Natural killer cell (primary cell): Measurements from ENCODE around the gene TMTC2. TPM values are rescaled to one million over a fixed set of nuclear protein-coding genes. Genes with fewer than 3 reads are reported as not detected.
"Not testable (repeated sequence)": the region's sequence is repeated elsewhere in the genome, so short reads cannot be mapped to it uniquely, and the experiment has no call there.

ENCODE experiments used
- ATAC-seq, 3 donors: fragments of 150-1000 bp in 2 of 3; fragments of 200-7000 bp in 1 of 3; cut with Tn5 transposase; 1 replicate in 1 of 3; 2 replicates in 2 of 3; pipeline ENCODE4 v1.10.0; 2021; ENCODE audit warnings: mild to moderate bottlenecking in 2 of 3, moderate library complexity in 2 of 3
- DNase-seq, 2 donors: peaks; one replicate each; pipeline versions ENCODE4 v3.0.0 to v3.0.0-alpha.2; 2013 to 2021; ENCODE audit warnings: mixed read lengths in 1 of 2
- H3K27ac ChIP-seq: one replicate; pipeline ENCODE4 v1.5.1; 2013; ENCODE audit warnings: mild to moderate bottlenecking, low read length
- H3K27me3 ChIP-seq: one replicate; pipeline ENCODE4 v1.6.1; 2013; ENCODE audit warnings: low read length; ENCODE audit not compliant: control insufficient read depth, insufficient read depth
- H3K36me3 ChIP-seq: one replicate; pipeline ENCODE4 v1.6.1; 2013; ENCODE audit warnings: low read length; ENCODE audit not compliant: control insufficient read depth, insufficient read depth
- H3K4me1 ChIP-seq: one replicate; pipeline ENCODE4 v1.6.1; 2013; ENCODE audit warnings: low read length; ENCODE audit not compliant: control insufficient read depth, insufficient read depth
- H3K4me3 ChIP-seq: one replicate; pipeline ENCODE4 v1.5.1; 2013; ENCODE audit warnings: low read length
- H3K9me3 ChIP-seq: one replicate; pipeline ENCODE4 v1.6.1; 2013; ENCODE audit warnings: low read length; ENCODE audit not compliant: control insufficient read depth, insufficient read depth
- H3K27ac Mint-ChIP-seq, 2 donors: one replicate each; pipeline ENCODE4 v1.8.0; 2022; ENCODE audit warnings: mild to moderate bottlenecking in 2 of 2, mixed read lengths in 2 of 2, moderate library complexity in 1 of 2
- H3K27me3 Mint-ChIP-seq, 2 donors: one replicate each; pipeline ENCODE4 v1.8.0; 2022; ENCODE audit warnings: low read depth in 2 of 2, mixed read lengths in 2 of 2
- H3K36me3 Mint-ChIP-seq: one replicate; pipeline ENCODE4 v1.8.0; 2022; ENCODE audit warnings: mixed read lengths
- H3K4me1 Mint-ChIP-seq, 2 donors: one replicate each; pipeline ENCODE4 v1.8.0; 2022; ENCODE audit warnings: mixed read lengths in 2 of 2
- H3K4me3 Mint-ChIP-seq: one replicate; pipeline ENCODE4 v1.8.0; 2022; ENCODE audit warnings: mild to moderate bottlenecking, moderate library complexity, mixed read lengths
- H3K9me3 Mint-ChIP-seq, 2 donors: one replicate each; pipeline ENCODE4 v1.8.0; 2022; ENCODE audit warnings: mixed read lengths in 2 of 2
- WGBS: methylation state at CpG from one replicate; pipeline ENCODE4 v1.1.7; 2013; ENCODE audit warnings: missing lambda C conversion rate; ENCODE audit not compliant: insufficient coverage; 5-methylcytosine and 5-hydroxymethylcytosine counted together
- intact Hi-C: fragments of 100-400 bp; cut with micrococcal nuclease; formaldehyde crosslinking; loops from one replicate; pipeline ENCODE4 v1.14.2; 2022
- total RNA-seq, 4 donors: library from RNA; stranded (reverse); fragments of 120-200 nt in 1 of 4; gene quantifications; one replicate each; pipeline versions ENCODE4 v1.2.3 to v1.2.4, GENCODE V29; 2013 to 2022
- TF ChIP-seq, protein P1 (sequence below): fragments of 200-600 bp; IDR thresholded peaks from one replicate; pipeline ENCODE4 v1.8.0; 2022; ENCODE audit warnings: antibody characterized with exemption

The TMTC2 gene
- total RNA-seq, 3 donors from 2014 or later (not counting 1 experiment from before 2014, with no cell fraction given) = 1.4 to 2.3 (median 1.6) TPM

DNA sequence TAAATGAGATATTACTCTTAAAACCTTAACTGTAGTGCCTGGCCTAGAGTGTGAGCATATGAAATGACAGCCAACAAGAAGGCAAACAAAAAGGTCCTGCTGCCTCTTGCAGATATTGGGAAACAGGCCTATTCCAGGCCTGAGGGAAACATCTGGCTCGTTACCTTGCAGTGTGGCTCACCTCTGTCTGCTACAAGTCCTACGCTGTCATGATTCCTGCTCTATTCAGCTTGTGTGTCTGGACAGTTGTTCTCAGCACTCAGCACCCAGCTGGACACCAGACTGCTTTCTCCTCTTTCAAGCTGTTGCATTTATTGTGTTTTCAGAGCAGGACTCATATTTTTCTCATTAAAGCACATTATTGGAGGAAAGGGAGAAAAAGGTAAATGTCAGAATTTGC, 113.5 kb downstream of the TMTC2 start:
- no peaks in the 10 kb centered on the region for H3K4me1 Mint-ChIP-seq
- intact Hi-C loops = no loop called here
- ATAC-seq (no peak), DNase-seq (no peak)
- Histone ChIP-seq H3K9me3 (no peaks in the 10 kb centered on the region), H3K36me3 (no peaks in the 10 kb centered on the region), H3K4me1 (no peaks in the 10 kb centered on the region), H3K27me3 (no peaks in the 10 kb centered on the region), H3K27ac (no peak overlapping the region), H3K4me3 (no peak overlapping the region)
- H3K4me3 Mint-ChIP-seq = no peak overlapping the region
- TF ChIP-seq, protein P1, sequence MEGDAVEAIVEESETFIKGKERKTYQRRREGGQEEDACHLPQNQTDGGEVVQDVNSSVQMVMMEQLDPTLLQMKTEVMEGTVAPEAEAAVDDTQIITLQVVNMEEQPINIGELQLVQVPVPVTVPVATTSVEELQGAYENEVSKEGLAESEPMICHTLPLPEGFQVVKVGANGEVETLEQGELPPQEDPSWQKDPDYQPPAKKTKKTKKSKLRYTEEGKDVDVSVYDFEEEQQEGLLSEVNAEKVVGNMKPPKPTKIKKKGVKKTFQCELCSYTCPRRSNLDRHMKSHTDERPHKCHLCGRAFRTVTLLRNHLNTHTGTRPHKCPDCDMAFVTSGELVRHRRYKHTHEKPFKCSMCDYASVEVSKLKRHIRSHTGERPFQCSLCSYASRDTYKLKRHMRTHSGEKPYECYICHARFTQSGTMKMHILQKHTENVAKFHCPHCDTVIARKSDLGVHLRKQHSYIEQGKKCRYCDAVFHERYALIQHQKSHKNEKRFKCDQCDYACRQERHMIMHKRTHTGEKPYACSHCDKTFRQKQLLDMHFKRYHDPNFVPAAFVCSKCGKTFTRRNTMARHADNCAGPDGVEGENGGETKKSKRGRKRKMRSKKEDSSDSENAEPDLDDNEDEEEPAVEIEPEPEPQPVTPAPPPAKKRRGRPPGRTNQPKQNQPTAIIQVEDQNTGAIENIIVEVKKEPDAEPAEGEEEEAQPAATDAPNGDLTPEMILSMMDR = no peak
- H3K27me3 Mint-ChIP-seq = no peaks in the 10 kb centered on the region
- H3K36me3 Mint-ChIP-seq = no peaks in the 10 kb centered on the region
- no peak overlapping the region for H3K27ac Mint-ChIP-seq
- H3K9me3 Mint-ChIP-seq = peaks cover 0 to 5% of the 10 kb centered on the region in 2 donors
- 90% methylated on average over 2 of the region's 2 CpGs for WGBS

DNA sequence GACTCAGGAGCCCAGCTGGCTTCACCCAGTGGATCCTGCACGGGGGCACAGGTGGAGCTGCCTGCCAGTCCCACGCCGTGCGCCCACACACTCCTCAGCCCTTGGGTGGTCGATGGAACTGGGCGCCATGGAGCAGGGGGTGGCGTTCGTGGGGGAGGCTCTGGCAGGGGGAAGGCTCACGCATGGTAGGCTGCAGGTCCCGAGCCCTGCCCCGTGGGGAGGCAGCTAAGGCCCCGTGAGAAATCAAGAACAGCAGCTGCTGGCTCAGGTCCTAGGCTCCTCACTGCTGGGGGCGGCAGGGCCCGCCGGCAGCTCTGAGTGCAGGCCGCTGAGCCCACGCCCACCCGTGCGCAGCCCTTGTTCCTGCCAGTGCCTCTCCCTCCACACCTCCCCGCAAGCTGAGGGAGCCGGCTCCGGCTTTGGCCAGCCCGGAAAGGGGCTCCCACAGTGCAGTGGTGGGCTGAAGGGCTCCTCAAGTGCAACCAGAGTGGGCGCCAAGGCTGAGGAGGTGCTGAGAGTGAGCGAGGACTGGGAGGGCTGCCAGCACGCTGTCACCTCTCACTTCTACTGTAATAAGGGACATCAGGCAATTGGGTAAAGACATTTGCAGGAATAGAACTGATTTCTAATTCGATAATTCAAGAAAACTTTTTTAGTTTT, 115.4 kb downstream of the TMTC2 start:
- Histone ChIP-seq H3K4me1 (no peaks in the 10 kb centered on the region), H3K27ac (no peak overlapping the region), H3K27me3 (no peaks in the 10 kb centered on the region), H3K4me3 (no peak overlapping the region), H3K36me3 (no peaks in the 10 kb centered on the region), H3K9me3 (no peaks in the 10 kb centered on the region)
- intact Hi-C loops = no loop called here
- TF ChIP-seq, protein P1 = no peak
- ATAC-seq (no peak), DNase-seq (no peak)
- H3K27me3 Mint-ChIP-seq = no peaks in the 10 kb centered on the region
- H3K4me1 Mint-ChIP-seq = no peaks in the 10 kb centered on the region
- WGBS = 94% methylated on average over 25 of the region's 27 CpGs
- no peak overlapping the region for H3K27ac Mint-ChIP-seq
- H3K36me3 Mint-ChIP-seq = no peaks in the 10 kb centered on the region
- H3K9me3 Mint-ChIP-seq = peaks cover 0 to 5% of the 10 kb centered on the region in 2 donors
- H3K4me3 Mint-ChIP-seq = no peak overlapping the region

DNA sequence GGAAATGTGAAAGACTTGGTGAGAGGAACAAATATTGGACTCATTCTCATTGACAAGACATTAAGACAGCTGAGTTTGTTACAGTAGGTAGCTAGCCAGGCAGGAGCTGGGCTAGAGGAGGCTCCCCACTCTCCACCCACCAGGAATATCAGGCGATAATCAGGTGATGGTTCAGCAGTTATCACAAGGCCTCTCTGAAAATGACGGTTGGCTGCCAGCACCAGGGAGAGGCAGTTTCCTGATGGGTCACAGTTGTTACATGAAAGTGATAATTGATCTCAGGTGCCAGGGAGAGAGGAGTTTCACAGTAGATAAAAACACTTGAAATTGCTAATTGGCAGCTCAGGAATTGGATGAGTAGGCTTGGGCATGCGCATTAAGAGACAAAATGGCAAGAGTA, 116.5 kb downstream of the TMTC2 start:
- no peak overlapping the region for H3K27ac ChIP-seq
- no peaks in the 10 kb centered on the region for H3K4me1 Mint-ChIP-seq
- no peaks in the 10 kb centered on the region for H3K27me3 ChIP-seq
- intact Hi-C loops = no loop called here
- TF ChIP-seq, protein P1 = no peak
- DNase-seq (no peak), ATAC-seq (no peak)
- no peak overlapping the region for H3K27ac Mint-ChIP-seq
- no peaks in the 10 kb centered on the region for H3K9me3 ChIP-seq
- H3K36me3 ChIP-seq = no peaks in the 10 kb centered on the region
- H3K36me3 Mint-ChIP-seq = no peaks in the 10 kb centered on the region
- 91% methylated on average over 3 of the region's 3 CpGs for WGBS
- H3K4me3 Mint-ChIP-seq = no peak overlapping the region
- H3K4me1 ChIP-seq = no peaks in the 10 kb centered on the region
- no peak overlapping the region for H3K4me3 ChIP-seq
- H3K27me3 Mint-ChIP-seq = no peaks in the 10 kb centered on the region
- peaks cover 0 to 5% of the 10 kb centered on the region in 2 donors for H3K9me3 Mint-ChIP-seq

DNA sequence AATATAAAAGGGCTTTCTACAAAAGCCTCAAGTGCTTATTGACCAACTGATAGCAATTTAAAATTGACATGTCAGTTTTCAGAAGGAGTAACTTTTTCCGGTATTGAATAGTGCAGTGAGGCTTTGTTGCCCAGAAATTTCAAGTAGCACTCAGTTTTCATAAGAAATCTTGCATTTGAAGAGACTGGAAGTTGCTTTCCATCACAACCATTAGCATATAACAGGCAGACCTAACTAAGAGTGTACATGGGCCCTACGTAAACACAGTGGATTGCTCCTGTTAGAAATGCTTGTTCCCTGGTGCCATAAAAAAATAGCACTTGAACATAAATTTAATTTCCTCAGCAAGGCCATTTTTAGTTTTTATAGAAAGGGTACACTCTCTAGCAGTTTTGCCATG, 117.9 kb downstream of the TMTC2 start:
- 96% methylated on average over 2 of the region's 2 CpGs for whole genome bisulfite sequencing
- Mint-ChIP-seq H3K27me3 (no peaks in the 10 kb centered on the region), H3K9me3 (peaks cover 2 to 5% of the 10 kb centered on the region in 2 donors), H3K27ac (no peak overlapping the region), H3K36me3 (no peaks in the 10 kb centered on the region), H3K4me3 (no peak overlapping the region), H3K4me1 (no peaks in the 10 kb centered on the region)
- Histone ChIP-seq H3K9me3 (no peaks in the 10 kb centered on the region), H3K27ac (no peak overlapping the region), H3K36me3 (no peaks in the 10 kb centered on the region), H3K4me1 (no peaks in the 10 kb centered on the region), H3K4me3 (no peak overlapping the region), H3K27me3 (no peaks in the 10 kb centered on the region)
- DNase-seq = no peak
- TF ChIP-seq, protein P1 = no peak
- intact Hi-C loops = no loop called here
- no peak for ATAC-seq

DNA sequence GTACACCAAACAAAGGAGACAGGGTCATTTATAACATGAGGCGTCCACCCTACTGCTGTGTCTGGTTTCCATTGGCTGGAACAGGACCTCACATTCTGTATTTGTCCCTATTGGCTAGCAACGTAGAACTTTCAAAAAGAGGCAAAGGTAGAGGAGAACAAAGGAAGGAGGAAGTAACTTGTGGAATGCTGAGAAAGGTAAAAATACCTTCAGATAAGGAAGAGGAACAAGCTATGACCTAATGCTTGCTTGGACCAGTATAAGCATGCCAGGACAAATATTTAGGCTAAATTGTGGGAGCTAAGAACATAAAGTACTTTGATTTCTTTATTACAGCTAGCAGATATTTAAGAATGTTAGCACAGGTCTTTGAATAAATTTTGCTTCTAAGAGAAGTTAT, 118.3 kb downstream of the TMTC2 start:
- H3K9me3 Mint-ChIP-seq, H3K4me1 Mint-ChIP-seq, DNase-seq, H3K36me3 Mint-ChIP-seq, intact Hi-C loops, H3K36me3 ChIP-seq, H3K4me3 Mint-ChIP-seq, H3K4me1 ChIP-seq, ATAC-seq, H3K4me3 ChIP-seq, H3K27me3 ChIP-seq, H3K9me3 ChIP-seq, H3K27ac ChIP-seq, H3K27ac Mint-ChIP-seq, H3K27me3 Mint-ChIP-seq: not testable (repeated sequence)
- 86% methylated on average over 2 of the region's 2 CpGs for WGBS
